Activated CD4-positive, alpha-beta T cell treated with anti-CD3 and anti-CD28 coated beads, Interleukin-2, Interleukin-6, amounts not matched to agents 100 ng/mL and 50 ng/mL, durations not matched to agents 16 hours and 8 hours (primary cell): Measurements from ENCODE around the gene RCBTB2.

Experiments
- DNase-seq: peaks from one replicate; pipeline ENCODE4 v3.0.0-alpha.2; 2020

RCBTB2 gene

GRCh38 chr13:48562296-48563066 is 29.6 kb upstream of the RCBTB2 start:
- peak; percentile 95 for DNase-seq

GRCh38 chr13:48561466-48562235 is 28.8 kb upstream of the RCBTB2 start:
- peak; percentile 74 for DNase-seq

DNA sequence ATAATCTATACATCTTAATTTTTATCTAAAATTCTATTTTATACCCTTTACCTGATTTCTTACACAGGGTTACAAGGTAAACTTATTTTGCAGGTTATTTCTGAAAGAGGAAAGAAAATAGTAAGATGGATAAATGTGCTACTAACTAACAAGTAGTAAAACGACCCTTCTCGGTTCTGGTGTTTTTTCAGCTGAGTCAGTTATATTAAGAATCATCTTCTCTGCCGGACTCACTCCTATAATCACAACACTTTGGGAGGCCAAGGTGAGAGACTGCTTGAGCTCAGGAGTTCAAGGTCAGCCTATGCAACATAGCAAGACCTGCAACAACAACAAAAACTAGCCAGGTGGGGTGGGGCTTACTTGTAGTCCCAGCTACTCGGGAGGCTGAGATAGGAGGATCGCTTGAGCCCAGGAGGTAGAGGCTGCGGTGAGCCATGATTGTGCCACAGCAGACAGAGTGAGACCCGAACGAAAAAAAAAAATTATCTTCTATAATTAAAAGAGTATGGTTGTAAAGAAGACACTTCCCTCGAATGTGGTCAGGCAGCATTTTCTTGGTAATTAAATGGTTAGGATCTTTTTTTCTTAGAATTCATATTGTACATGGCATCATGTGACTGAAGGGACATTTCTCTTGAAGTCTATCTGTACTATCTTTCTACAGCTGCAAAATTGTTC is 27.9 kb upstream of the RCBTB2 start:
- peak; percentile 16 for DNase-seq

- no peak for DNase-seq
Observed at GRCh38 chr13:48559638-48560320, 26.9 kb upstream of the RCBTB2 start.

DNA sequence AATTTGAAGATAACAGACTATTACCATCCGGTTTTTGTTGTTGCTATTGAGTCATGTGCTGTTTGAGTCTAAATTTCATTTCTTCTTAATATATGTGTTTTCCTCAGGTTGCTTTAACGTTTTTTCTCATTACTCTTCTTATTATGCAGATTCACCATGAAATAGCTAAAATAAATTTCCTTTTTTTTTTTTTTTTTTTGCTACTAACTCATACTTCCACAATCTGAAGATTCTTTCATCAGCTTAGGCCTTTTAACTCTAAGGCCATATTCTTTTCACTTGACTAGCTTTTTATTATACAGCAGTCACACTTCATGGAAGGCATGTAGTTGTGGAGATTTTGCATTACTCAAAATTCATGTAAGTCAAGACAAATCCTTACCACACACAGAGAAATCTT is 23.9 kb upstream of the RCBTB2 start:
- DNase-seq, result no peak

DNA sequence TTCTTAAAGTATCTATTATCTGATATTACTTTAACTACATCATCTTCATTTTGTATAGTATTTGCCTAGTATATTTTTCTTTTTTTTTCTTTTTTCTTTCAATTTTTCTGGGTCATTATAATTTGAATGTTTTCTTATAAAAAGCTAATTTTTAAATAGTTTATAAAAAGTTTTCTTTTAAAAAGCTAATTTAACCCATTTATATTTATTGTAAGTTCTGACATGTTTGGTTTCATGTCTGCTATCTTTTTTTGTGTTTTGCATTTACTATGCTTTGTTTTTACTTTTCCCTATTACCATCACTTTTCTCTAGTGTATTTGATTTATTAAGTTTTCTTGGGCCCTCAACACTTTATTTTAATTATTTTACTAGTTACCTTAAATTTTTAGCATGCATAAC is 22.6 kb upstream of the RCBTB2 start:
- DNase-seq, result no peak

- no peak for DNase-seq
Observed at GRCh38 chr13:48551329-48551728, 18.4 kb upstream of the RCBTB2 start.

DNA sequence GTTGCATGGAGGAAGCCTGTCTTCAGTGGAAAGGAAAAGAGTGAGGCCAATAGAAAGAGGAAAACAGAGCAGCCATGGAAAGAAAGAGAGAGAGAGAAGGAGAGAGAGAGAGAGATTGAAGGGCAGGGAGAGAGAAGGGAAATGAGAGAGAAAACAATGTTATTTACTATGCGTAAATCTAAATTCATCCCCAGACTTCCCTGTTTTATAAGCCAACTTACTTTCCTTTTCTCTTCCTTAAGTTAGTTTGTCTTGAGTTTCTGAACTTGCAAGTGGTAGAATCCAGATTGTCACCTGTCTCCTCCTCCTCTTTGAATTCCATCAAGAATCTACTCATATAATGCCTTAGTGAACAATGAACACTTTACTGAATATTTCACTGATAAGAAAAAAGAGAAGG is 16.8 kb upstream of the RCBTB2 start:
- DNase-seq, result no peak

GRCh38 chr13:48547663-48548092 is 14.8 kb upstream of the RCBTB2 start:
- no peak for DNase-seq

DNA sequence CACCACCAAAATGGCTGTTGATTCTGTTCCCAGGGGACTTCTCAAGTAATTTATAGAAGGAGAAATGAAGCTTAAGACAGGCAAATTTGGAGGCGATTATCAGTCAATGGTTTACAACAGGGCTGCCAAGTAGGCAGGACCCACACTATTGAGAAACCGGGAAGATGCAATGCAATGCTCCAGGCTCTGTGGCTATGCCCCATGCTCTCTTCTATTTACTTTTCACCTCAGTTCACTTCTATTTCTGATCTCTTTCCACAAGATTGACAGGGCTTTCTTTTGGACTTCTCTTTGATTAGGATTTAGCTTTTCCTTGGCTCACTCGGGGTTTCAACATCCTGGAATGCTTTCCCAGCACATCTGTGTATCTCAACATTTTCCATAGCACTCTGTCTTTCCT is 12.7 kb upstream of the RCBTB2 start:
- no peak for DNase-seq

DNA sequence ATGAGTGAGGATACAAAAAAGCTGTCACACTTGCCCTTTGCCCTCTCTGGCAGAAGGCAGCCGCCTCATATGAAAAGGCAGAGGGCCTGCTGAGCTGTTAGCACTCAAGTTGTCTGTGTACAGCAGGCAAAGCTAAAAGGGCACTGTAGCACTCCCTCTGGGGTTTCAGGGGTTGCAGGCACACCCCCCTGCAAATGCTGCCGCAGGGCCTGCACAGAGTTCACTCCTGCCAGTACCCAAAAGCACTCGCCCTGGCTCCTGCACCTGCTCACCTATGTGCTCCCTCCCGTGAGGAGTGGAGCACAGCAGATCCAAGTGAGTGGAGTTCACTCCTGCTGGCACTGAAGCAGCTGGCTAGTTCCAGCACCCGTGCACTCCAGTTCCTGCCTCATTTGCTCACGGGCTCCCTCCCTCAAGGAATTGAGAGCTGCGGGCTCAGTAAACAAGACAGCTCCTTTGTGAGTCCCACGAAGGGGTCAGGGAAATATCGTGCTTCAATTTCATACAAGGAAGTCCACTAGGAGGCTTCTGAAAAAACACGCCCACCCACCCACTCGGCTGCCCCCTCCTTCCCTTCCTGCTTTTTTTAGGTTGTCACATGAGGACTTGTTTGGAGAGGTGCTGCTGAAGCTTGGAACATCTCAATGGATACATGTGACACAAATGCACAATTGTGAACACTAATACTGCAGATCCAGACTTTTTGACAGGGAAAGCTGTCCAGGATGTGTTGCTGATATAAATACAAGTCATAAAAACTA is 9.9 kb upstream of the RCBTB2 start:
- no peak for DNase-seq

- DNase-seq, result no peak
Observed at GRCh38 chr13:48542138-48542537, 9.3 kb upstream of the RCBTB2 start.

GRCh38 chr13:48539550-48539949 is 6.7 kb upstream of the RCBTB2 start:
- DNase-seq, result no peak

DNA sequence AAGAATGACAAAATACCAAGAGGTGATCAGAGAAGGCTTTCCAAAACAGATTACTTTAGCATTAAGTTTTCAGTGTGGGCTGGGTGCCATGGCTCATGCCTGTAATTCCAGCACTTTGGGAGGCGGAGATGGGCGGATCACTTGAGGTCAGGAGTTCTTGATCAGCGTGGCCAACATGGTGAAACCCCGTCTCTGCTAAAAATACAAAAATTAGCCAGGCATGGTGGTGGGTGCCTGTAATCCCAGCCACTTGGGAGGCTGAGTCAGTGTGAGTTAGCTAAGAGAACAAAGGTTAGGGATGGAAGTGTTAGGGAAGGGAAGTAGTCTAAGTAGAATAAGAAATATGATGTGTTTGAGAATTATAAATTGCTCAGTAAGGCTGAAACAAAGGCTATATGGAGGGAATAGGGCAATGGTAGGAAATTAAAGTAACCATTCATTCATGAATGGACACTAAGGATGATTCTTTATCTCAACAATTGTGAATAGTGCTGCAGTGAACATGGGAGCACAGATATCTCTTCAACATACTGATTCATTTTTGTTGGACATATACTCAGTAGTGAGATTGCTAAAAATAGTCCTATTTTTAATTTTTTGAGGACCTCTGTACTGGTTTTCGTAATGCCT is 3.9 kb upstream of the RCBTB2 start:
- DNase-seq, result no peak

- DNase-seq, result no peak
Observed at GRCh38 chr13:48535766-48536165, 2.9 kb upstream of the RCBTB2 start.

GRCh38 chr13:48534911-48535501 is 2.1 kb upstream of the RCBTB2 start:
- DNase-seq, result no peak

DNA sequence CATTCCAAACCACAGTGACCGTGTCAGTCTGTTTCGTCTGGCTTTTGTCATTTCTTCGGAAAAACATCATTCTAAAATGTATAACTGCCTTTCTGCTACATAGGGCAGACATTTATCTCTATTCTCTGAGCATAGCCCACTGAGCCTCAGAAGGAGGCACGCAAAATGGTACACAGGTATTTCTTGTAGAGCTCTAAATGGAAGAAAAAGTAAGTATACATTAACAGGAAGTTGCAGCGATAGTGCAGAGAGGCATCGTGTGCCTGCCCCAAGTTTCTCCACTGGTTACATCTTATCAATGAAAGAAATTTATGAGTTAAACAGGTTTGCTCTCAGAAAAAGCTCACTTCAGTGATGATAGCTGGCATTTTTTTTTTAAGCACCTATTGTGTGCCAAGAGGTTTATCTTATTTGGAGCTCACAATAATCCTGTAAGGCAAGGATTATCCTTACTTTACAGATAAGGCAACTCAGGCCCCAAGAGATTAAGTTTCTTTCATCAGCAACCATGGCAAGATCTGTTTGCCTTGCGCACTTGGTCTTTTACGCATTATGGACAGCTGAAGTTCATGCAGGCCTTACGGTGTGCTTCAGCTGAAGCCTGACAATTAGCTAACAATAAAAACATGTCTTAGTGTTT is 1.2 kb upstream of the RCBTB2 start:
- DNase-seq, result no peak

- no peak for DNase-seq
Observed at GRCh38 chr13:48532256-48532505, 699 bp downstream of the RCBTB2 start.

DNA sequence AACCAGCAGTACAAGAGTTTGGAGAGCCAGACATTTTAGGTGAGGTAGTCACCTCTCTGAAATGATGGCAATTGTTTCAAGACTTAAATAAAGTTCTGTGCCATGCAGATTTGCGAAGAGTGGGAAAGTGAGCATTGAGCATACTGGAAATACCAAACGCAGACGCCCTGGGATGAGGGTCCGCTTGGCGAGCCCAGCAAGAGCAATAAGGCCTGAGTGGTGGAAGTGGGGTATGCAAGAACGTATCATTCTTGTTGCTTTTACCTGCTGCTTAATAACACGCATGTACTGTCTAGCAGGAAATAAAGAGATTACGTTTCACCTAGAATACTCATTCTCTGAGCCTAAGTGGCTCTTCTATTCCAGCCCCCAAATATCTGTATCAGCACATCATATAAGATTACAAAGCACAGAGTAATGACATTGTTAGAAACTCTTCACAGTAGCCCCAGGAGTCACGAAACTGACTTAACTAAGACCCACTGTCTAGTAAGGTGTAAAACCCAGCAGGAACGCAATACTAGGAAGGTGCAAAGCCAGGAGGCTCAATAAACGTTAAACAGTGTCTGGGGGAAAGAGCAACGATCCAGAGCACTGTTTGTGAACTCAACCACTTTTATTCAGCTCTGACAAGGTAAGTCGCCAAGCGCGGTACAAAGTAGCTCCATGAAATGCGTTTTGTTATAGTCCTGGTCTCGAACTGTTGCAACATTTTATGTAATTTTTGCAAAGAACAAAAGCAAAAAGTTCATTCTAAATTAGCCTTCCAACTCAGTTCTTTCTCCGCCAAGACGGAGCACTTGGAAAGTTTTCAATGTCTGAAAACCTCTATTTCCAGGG is 1.2 kb downstream of the RCBTB2 start:
- DNase-seq, result peak; percentile 43

DNA sequence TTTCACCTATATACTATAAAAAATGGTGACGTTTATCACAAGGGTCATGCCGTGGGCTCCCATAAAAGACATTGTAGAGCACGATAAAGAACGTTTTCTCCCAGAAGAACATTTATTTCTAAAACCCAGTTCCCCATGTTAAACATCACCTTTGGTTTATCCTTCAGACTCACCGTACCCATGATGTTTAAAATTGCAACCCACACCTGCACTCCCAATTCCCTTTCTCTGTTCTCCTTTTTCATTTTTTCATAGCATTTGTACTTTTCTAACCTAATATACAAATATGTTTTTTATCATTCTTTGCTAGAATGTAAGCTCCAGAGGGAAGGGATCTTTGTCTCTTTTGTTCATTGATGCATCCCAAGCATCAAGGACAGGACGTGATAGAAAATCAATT is 2.0 kb downstream of the RCBTB2 start:
- no peak for DNase-seq
